ENCODE measurements around the gene DNAI1.
"Not testable (repeated sequence)": the region's sequence is repeated elsewhere in the genome, so short reads cannot be mapped to it uniquely, and the experiment has no call there.

DNAI1 gene

GRCh38 chr9:34458013-34458958 is at the start of gene DNAI1, which contains the start of gene FAM219A:
DNAI1 (plus strand) TSS chr9:34458805; CDS start chr9:34459006, 201 bp downstream.
FAM219A (minus strand) TSS chr9:34458570; CDS start chr9:34458263, 307 bp downstream.
- peak; percentile 99 for DNase-seq

- DNase-seq: no peak
Measured at GRCh38 chr9:34409154-34409553, 49.5 kb upstream of the DNAI1 start.

- no peak for DNase-seq
Measured at GRCh38 chr9:34412336-34412735, 46.3 kb upstream of the DNAI1 start.

- DNase-seq: peak; percentile 27 to 45
Measured at GRCh38 chr9:34413231-34413852, 45.3 kb upstream of the DNAI1 start.

- no peak for DNase-seq
Measured at GRCh38 chr9:34417734-34418133, 40.9 kb upstream of the DNAI1 start.

GRCh38 chr9:34419716-34420504 is 38.7 kb upstream of the DNAI1 start:
- no peak for DNase-seq

GRCh38 chr9:34426347-34427074 is 32.1 kb upstream of the DNAI1 start:
- no peak for DNase-seq

GRCh38 chr9:34428325-34428958 is 30.2 kb upstream of the DNAI1 start:
- DNase-seq: no peak

GRCh38 chr9:34430843-34431437 is 27.7 kb upstream of the DNAI1 start:
- no peak for DNase-seq

GRCh38 chr9:34431667-34432066 is 26.9 kb upstream of the DNAI1 start:
- DNase-seq: no peak

GRCh38 chr9:34437006-34437925 is 21.3 kb upstream of the DNAI1 start:
- peak; percentile 42 to 45 for DNase-seq

GRCh38 chr9:34437926-34438307 is 20.7 kb upstream of the DNAI1 start:
- not testable (repeated sequence) for DNase-seq

GRCh38 chr9:34438465-34438864 is 20.1 kb upstream of the DNAI1 start:
- DNase-seq: not testable (repeated sequence)

- DNase-seq: no peak
Measured at GRCh38 chr9:34440017-34440416, 18.6 kb upstream of the DNAI1 start.

- no peak for DNase-seq
Measured at GRCh38 chr9:34442770-34443169, 15.8 kb upstream of the DNAI1 start.

- no peak for DNase-seq
Measured at GRCh38 chr9:34443533-34443932, 15.1 kb upstream of the DNAI1 start.

GRCh38 chr9:34443976-34444375 is 14.6 kb upstream of the DNAI1 start:
- DNase-seq: no peak

- DNase-seq: no peak
Measured at GRCh38 chr9:34446468-34446891, 12.1 kb upstream of the DNAI1 start.

- DNase-seq: no peak
Measured at GRCh38 chr9:34446951-34447350, 11.7 kb upstream of the DNAI1 start.

- DNase-seq: no peak
Measured at GRCh38 chr9:34450644-34451043, 8.0 kb upstream of the DNAI1 start.

Data from stimulated activated CD4-positive, alpha-beta T cell treated with anti-CD3 and anti-CD28 coated beads, Interleukin-2, amount 100 ng/mL, for 48 hours (primary cell).